Endothelial cell of umbilical vein (primary cell): ENCODE results near the gene PAK5. TPM values are rescaled to one million over a fixed set of nuclear protein-coding genes. Genes with fewer than 3 reads are reported as not detected.

ENCODE experiments used
- BruUV-seq: library from RNA; stranded (reverse); fragments of 400-500 nt; replicated peaks from 2 replicates; lab custom pipeline; 2021; lab: Mats Ljungman, UMichigan
- CTCF ChIA-PET: fragments of 300-600, 350-600 bp; sonication (Branson Sonifier 250); formaldehyde crosslinking; loops from one replicate; lab custom pipeline; 2021; ENCODE audit warnings: antibody characterized with exemption, inconsistent platforms; lab: Charles Lee
- POLR2A ChIA-PET: fragments of 300-600, 350-600 bp; sonication (Branson Sonifier 250); formaldehyde crosslinking; loops from one replicate; lab custom pipeline; 2021; ENCODE audit warnings: antibody characterized with exemption, inconsistent platforms; lab: Charles Lee
- DNase-seq: peaks from one replicate; pipeline ENCODE4 v3.0.0-alpha.2; 2011; ENCODE audit warnings: low read depth, low spot score
- FAIRE-seq: peaks from 2 replicates; lab custom pipeline; 2011; peaks lifted over from hg19 to GRCh38; lab: Jason Lieb, UNC
- H2AFZ ChIP-seq: 2 replicates; pipeline ENCODE4 v1.6.0; 2012; ENCODE audit warnings: low read depth, low read length, control low read depth, inconsistent platforms
- H3K27ac ChIP-seq: 2 replicates; pipeline ENCODE4 v1.5.1; 2011; ENCODE audit warnings: low read depth, mild to moderate bottlenecking, control low read depth, low read length, moderate library complexity; ENCODE audit not compliant: insufficient read depth
- H3K27me3 ChIP-seq, 2 experiments: 2 replicates each; pipeline versions ENCODE4 v1.6.0 to v1.6.1; 2011; ENCODE audit warnings: low read length in 2 of 2, mixed read lengths in 1 of 2; ENCODE audit not compliant: control insufficient read depth in 2 of 2, insufficient read depth in 2 of 2
- H3K36me3 ChIP-seq, 2 experiments: 2 replicates in 1 of 2; 3 replicates in 1 of 2; pipeline ENCODE4 v1.5.1; 2011; ENCODE audit warnings: low read length in 2 of 2, mild to moderate bottlenecking in 1 of 2, moderate library complexity in 1 of 2; ENCODE audit not compliant: control insufficient read depth in 2 of 2, insufficient read depth in 2 of 2; ENCODE audit errors: extremely low read depth in 1 of 2
- H3K4me1 ChIP-seq: 3 replicates; pipeline ENCODE4 v1.5.1; 2011; ENCODE audit warnings: mild to moderate bottlenecking, low read length; ENCODE audit not compliant: control insufficient read depth, insufficient read depth; ENCODE audit errors: extremely low read depth
- H3K4me2 ChIP-seq: 2 replicates; pipeline ENCODE4 v1.6.1; 2011; ENCODE audit warnings: low read length, control low read depth, mixed read lengths; ENCODE audit not compliant: insufficient read depth
- H3K4me3 ChIP-seq, 3 experiments: fragments of 200-600 bp in 1 of 3; sonication (generic), shearing (Covaris generic) in 1 of 3; replicated peaks in 1 of 3; 2 replicates each; pipeline ENCODE4 v1.5.1; 2011 to 2016; ENCODE audit warnings: control low read depth in 3 of 3, low read length in 3 of 3, mild to moderate bottlenecking in 2 of 3, inconsistent platforms in 1 of 3, low read depth in 1 of 3, moderate library complexity in 1 of 3; ENCODE audit not compliant: insufficient read depth in 1 of 3
- H3K79me2 ChIP-seq: 2 replicates; pipeline ENCODE4 v1.6.0; 2012; ENCODE audit warnings: low read length, inconsistent platforms; ENCODE audit not compliant: control insufficient read depth, insufficient read depth
- H3K9ac ChIP-seq: replicated peaks from 2 replicates; pipeline ENCODE3; 2011; ENCODE audit warnings: low read length, control low read depth; ENCODE audit not compliant: insufficient read depth; ENCODE audit errors: extremely low read depth
- H3K9me1 ChIP-seq: replicated peaks from 3 replicates; pipeline ENCODE4 v1.6.0; 2011; ENCODE audit warnings: mild to moderate bottlenecking, low read length; ENCODE audit not compliant: control insufficient read depth, insufficient read depth; ENCODE audit errors: extremely low read depth
- H3K9me3 ChIP-seq: replicated peaks from 2 replicates; pipeline ENCODE4 v1.5.1; 2012; ENCODE audit warnings: low read length, inconsistent platforms; ENCODE audit not compliant: control insufficient read depth, insufficient read depth
- H4K20me1 ChIP-seq: replicated peaks from 2 replicates; pipeline ENCODE3; 2011; ENCODE audit warnings: mild to moderate bottlenecking, low read length; ENCODE audit not compliant: control insufficient read depth, insufficient read depth; ENCODE audit errors: extremely low read depth
- EZH2 ChIP-seq: IDR thresholded peaks from 2 replicates; pipeline ENCODE4 v1.6.1; 2012; ENCODE audit warnings: borderline replicate concordance, low read depth, mild to moderate bottlenecking, moderate library complexity, low read length, inconsistent platforms; ENCODE audit not compliant: severe bottlenecking
- FOS ChIP-seq: IDR thresholded peaks from 2 replicates; pipeline ENCODE4 v1.6.1; 2011; ENCODE audit warnings: mild to moderate bottlenecking, low read length, moderate library complexity, borderline replicate concordance; ENCODE audit not compliant: insufficient read depth
- GATA2 ChIP-seq: IDR thresholded peaks from 2 replicates; pipeline ENCODE4 v1.7.0; 2011; ENCODE audit warnings: low read depth, mild to moderate bottlenecking, moderate library complexity, mixed read lengths, low read length; ENCODE audit not compliant: insufficient read length, insufficient read depth
- JUN ChIP-seq: IDR thresholded peaks from 2 replicates; pipeline ENCODE4 v1.6.1; 2011; ENCODE audit warnings: borderline replicate concordance, low read depth; ENCODE audit not compliant: insufficient read length, insufficient read depth
- MYC ChIP-seq: IDR thresholded peaks from one replicate; pipeline ENCODE4 v1.6.1; 2011; ENCODE audit warnings: mild to moderate bottlenecking, low read depth, low read length
- POLR2A ChIP-seq: IDR thresholded peaks from 2 replicates; pipeline ENCODE4 v1.6.1; 2012; ENCODE audit warnings: low read depth, mild to moderate bottlenecking, control low read depth, low read length
- POLR2AphosphoS5 ChIP-seq: IDR thresholded peaks from 2 replicates; pipeline ENCODE4 v1.6.1; 2012; ENCODE audit warnings: low read depth, mild to moderate bottlenecking, control low read depth, low read length, moderate library complexity; ENCODE audit not compliant: insufficient read depth
- dilution Hi-C: fragments of 300-500 bp; cut with MboI; formaldehyde crosslinking; loops from one replicate; pipeline ENCODE4 v1.15.0; 2019; ENCODE audit warnings: low sequenced_read_pairs; ENCODE audit not compliant: extremely low pct_ligation_motif_present
- intact Hi-C: fragments of 100-400 bp; cut with micrococcal nuclease; formaldehyde crosslinking; loops from one replicate; pipeline ENCODE4 v1.10.0; 2022
- polyA plus RNA-seq, 4 experiments: library from polyadenylated mRNA; depleted of rRNA in 3 of 4; stranded (reverse) in 3 of 4; unstranded in 1 of 4; fragments of >200 nt; gene quantifications; 2 replicates each; pipeline versions ENCODE4 v1.2.1 to v1.2.3, GENCODE V29; 2011 to 2012; ENCODE audit warnings: missing spikeins in 1 of 4
- total RNA-seq: library from RNA; stranded (reverse); gene quantifications from 2 replicates; pipeline ENCODE4 v1.2.3, GENCODE V29; 2021
- TF ChIP-seq, protein P1 (sequence below): IDR thresholded peaks from 2 replicates; pipeline ENCODE4 v1.6.1; 2011; ENCODE audit not compliant: insufficient read depth, insufficient read length
- TF ChIP-seq, protein P2 (sequence below), 2 donors: IDR thresholded peaks; 1 replicate in 1 of 2; 2 replicates in 1 of 2; pipeline ENCODE4 v1.5.1; 2011; ENCODE audit warnings: low read length in 2 of 2, mild to moderate bottlenecking in 2 of 2, moderate library complexity in 2 of 2, control low read depth in 1 of 2, inconsistent platforms in 1 of 2, low read depth in 1 of 2; ENCODE audit not compliant: insufficient read depth in 1 of 2; ENCODE audit errors: extremely low read depth in 1 of 2

The PAK5 gene
- total and polyA plus RNA-seq, 2 donors (not counting 3 experiments of a cell fraction or from before 2014, with no cell fraction given) = not detected

DNA sequence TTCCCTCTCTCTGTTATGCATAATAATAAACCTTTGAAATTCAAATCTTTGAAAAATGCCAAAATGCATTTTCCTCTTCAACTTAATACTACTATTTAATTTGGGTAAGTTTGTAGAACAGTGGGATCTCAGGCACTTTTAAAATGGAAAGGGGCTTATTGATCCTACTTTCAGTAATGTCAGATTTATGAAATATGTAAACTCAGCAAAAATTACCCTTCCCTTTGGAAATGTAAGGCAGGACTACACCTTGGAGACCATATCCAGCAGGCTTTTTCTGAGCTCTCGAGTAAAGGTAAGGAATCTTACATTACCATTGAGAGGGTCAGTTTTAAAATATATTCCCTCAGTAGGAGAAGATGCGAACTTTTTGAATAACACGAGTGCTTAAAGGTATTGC, 175.5 kb downstream of the PAK5 start:
- ChIA-PET CTCF (no interaction called here), POLR2A (no interaction called here)
- Histone ChIP-seq H3K9ac (no peak overlapping the region), H2AFZ (no peak overlapping the region), H3K9me1 (no peaks in the 10 kb centered on the region), H3K9me3 (no peaks in the 10 kb centered on the region), H3K79me2 (no peaks in the 10 kb centered on the region), H3K27ac (no peak overlapping the region), H3K27me3 (no peaks in the 10 kb centered on the region), H3K4me3 (no peak overlapping the region), H3K4me1 (no peaks in the 10 kb centered on the region), H3K4me2 (no peak overlapping the region), H3K36me3 (no peaks in the 10 kb centered on the region), H4K20me1 (no peaks in the 10 kb centered on the region)
- dilution Hi-C loops (no loop called here), intact Hi-C loops (no loop called here)
- FAIRE-seq (no peak), DNase-seq (no peak)
- no TSS peak for BruUV-seq
- TF ChIP-seq, protein P1, sequence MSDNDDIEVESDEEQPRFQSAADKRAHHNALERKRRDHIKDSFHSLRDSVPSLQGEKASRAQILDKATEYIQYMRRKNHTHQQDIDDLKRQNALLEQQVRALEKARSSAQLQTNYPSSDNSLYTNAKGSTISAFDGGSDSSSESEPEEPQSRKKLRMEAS = no peak
- no peak for TF ChIP-seq GATA2

DNA sequence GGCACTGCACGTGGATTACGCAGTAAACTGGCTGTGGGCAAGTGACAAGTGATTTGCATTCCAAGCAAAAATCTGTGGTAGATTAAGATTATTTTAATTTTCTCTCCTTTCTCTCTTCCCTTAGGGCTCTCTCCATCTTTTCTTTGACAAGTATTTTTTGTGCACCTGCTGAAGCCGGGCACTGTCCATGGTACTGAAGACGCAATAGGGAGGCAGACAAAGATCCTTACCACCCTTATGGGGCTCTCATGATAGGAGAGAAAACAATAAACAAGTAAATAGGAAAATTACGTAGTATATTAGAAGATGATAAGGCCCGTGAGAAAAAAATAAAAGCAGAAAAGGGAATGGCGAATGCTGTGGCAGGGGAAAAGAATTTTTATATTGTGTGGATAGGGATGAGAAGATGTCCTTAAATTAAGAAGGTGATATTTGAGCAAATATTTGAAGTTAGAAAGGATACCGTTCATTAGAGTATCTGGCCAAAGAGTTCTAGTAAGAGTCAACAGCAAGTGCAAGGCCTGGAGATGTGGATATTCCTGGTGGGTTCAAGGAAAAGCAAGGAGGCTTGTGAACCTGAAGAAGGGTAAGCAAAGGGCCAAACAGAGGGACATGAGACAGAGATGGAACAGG, 178.5 kb downstream of the PAK5 start:
- H3K36me3 ChIP-seq = no peaks in the 10 kb centered on the region
- intact Hi-C loops = no loop called here
- no peak overlapping the region for H3K27ac ChIP-seq
- no TSS peak for BruUV-seq
- no peaks in the 10 kb centered on the region for H3K9me3 ChIP-seq
- POLR2A ChIA-PET = no interaction called here
- no peaks in the 10 kb centered on the region for H3K79me2 ChIP-seq
- dilution Hi-C loops = no loop called here
- no peak overlapping the region for H3K4me2 ChIP-seq
- FAIRE-seq (no peak), DNase-seq (peak; percentile 4)
- CTCF ChIA-PET = no interaction called here
- no peak for TF ChIP-seq MYC
- TF ChIP-seq, protein P2, sequence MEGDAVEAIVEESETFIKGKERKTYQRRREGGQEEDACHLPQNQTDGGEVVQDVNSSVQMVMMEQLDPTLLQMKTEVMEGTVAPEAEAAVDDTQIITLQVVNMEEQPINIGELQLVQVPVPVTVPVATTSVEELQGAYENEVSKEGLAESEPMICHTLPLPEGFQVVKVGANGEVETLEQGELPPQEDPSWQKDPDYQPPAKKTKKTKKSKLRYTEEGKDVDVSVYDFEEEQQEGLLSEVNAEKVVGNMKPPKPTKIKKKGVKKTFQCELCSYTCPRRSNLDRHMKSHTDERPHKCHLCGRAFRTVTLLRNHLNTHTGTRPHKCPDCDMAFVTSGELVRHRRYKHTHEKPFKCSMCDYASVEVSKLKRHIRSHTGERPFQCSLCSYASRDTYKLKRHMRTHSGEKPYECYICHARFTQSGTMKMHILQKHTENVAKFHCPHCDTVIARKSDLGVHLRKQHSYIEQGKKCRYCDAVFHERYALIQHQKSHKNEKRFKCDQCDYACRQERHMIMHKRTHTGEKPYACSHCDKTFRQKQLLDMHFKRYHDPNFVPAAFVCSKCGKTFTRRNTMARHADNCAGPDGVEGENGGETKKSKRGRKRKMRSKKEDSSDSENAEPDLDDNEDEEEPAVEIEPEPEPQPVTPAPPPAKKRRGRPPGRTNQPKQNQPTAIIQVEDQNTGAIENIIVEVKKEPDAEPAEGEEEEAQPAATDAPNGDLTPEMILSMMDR (IDR thresholded peaks at IDR 0.05; ENCODE audit: extremely low read depth in 1 of 2, insufficient read depth in 1 of 2, low read depth in 1 of 2, low read length in 2 of 2) = no peak
- no peak for TF ChIP-seq POLR2AphosphoS5
- TF ChIP-seq FOS = no peak
- no peak for TF ChIP-seq POLR2A
- TF ChIP-seq JUN = no peak
- no peak for TF ChIP-seq EZH2
- TF ChIP-seq GATA2 = no peak
- TF ChIP-seq, protein P1 = no peak
- no peaks in the 10 kb centered on the region for H3K27me3 ChIP-seq
- H4K20me1 ChIP-seq = no peaks in the 10 kb centered on the region
- H3K4me3 ChIP-seq = no peak overlapping the region
- H3K9ac ChIP-seq = no peak overlapping the region
- no peaks in the 10 kb centered on the region for H3K9me1 ChIP-seq
- no peak overlapping the region for H2AFZ ChIP-seq
- no peaks in the 10 kb centered on the region for H3K4me1 ChIP-seq
